Transverse colon (tissue), 3 donors: ENCODE results near the gene CELF4.

Experiments used
- EP300 ChIP-seq: sonication (generic); formaldehyde crosslinking; IDR thresholded peaks from one replicate; pipeline ENCODE4 v1.6.1; 2017; ENCODE audit warnings: antibody characterized with exemption, low read depth
- TF ChIP-seq, protein P1 (sequence below), 5 experiments: fragments of 200-600 bp in 3 of 5; fragments of 450-650 bp in 2 of 5; sonication (generic) in 3 of 5; IDR thresholded peaks; 1 replicate in 2 of 5; 2 replicates in 3 of 5; pipeline ENCODE4 v1.5.1; 2016 to 2017; ENCODE audit warnings: antibody characterized with exemption in 5 of 5, inconsistent platforms in 3 of 5, mild to moderate bottlenecking in 2 of 5, moderate library complexity in 1 of 5

- TF ChIP-seq, protein P1, sequence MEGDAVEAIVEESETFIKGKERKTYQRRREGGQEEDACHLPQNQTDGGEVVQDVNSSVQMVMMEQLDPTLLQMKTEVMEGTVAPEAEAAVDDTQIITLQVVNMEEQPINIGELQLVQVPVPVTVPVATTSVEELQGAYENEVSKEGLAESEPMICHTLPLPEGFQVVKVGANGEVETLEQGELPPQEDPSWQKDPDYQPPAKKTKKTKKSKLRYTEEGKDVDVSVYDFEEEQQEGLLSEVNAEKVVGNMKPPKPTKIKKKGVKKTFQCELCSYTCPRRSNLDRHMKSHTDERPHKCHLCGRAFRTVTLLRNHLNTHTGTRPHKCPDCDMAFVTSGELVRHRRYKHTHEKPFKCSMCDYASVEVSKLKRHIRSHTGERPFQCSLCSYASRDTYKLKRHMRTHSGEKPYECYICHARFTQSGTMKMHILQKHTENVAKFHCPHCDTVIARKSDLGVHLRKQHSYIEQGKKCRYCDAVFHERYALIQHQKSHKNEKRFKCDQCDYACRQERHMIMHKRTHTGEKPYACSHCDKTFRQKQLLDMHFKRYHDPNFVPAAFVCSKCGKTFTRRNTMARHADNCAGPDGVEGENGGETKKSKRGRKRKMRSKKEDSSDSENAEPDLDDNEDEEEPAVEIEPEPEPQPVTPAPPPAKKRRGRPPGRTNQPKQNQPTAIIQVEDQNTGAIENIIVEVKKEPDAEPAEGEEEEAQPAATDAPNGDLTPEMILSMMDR (IDR thresholded peaks at IDR 0.05): no peak
- no peak for TF ChIP-seq EP300
Measured at GRCh38 chr18:37598396-37598795, 32.8 kb upstream of the CELF4 start.
